Measurements from ENCODE around the gene TMPRSS9. TPM values are rescaled to one million over a fixed set of nuclear protein-coding genes. Genes with fewer than 3 reads are reported as not detected.

The TMPRSS9 gene
- polyA plus RNA-seq, 1 donor (not counting 4 experiments of a cell fraction or from before 2014, with no cell fraction given), result not detected

- Histone ChIP-seq H3K9me1 (ENCODE audit: control insufficient read depth, extremely low read depth, insufficient read depth, low read length) (no peaks in the 10 kb centered on the region), H3K27ac (ENCODE audit: control insufficient read depth, insufficient read depth, low read length) (no peak overlapping the region), H3K79me2 (ENCODE audit: control insufficient read depth, insufficient read depth, low read length) (no peaks in the 10 kb centered on the region), H3K4me1 (ENCODE audit: control insufficient read depth, extremely low read depth, insufficient read depth, low read length) (no peaks in the 10 kb centered on the region), H3K9ac (ENCODE audit: control insufficient read depth, extremely low read depth, insufficient read depth, low read length) (no peak overlapping the region), H4K20me1 (ENCODE audit: control insufficient read depth, extremely low read depth, insufficient read depth, low read length) (no peaks in the 10 kb centered on the region), H3K36me3 (ENCODE audit: control insufficient read depth in 2 of 2, extremely low read depth in 1 of 2, insufficient read depth in 2 of 2, low read length in 2 of 2) (no peaks in the 10 kb centered on the region), H3K4me3 (ENCODE audit: control insufficient read depth in 2 of 3, extremely low read depth in 1 of 3, insufficient read depth in 2 of 3, low read depth in 1 of 3, low read length in 3 of 3) (no peak overlapping the region), H3K9me3 (ENCODE audit: control insufficient read depth, low read depth, low read length) (no peaks in the 10 kb centered on the region), H3K27me3 (ENCODE audit: control insufficient read depth, extremely low read depth, insufficient read depth, low read length) (no peaks in the 10 kb centered on the region), H3K4me2 (ENCODE audit: control insufficient read depth, extremely low read depth, insufficient read depth, low read depth, low read length) (no peak overlapping the region), H2AFZ (ENCODE audit: control insufficient read depth, low read length) (no peak overlapping the region)
- dilution Hi-C loops (cut with MboI; ENCODE audit: extremely low pct_ligation_motif_present, low sequenced_read_pairs), result no loop called here
- DNase-seq (ENCODE audit: low read depth, low spot score), result no peak
- TF ChIP-seq EZH2 (IDR thresholded peaks at IDR 0.05; ENCODE audit: low read length) (no peak), CTCF (optimal IDR thresholded peaks at IDR 0.05 in 1 of 3, IDR thresholded peaks at IDR 0.05 in 1 of 3, conservative IDR thresholded peaks at IDR 0.05 in 1 of 3; ENCODE audit: extremely low read depth in 1 of 3, insufficient read depth in 2 of 3, low read length in 3 of 3) (no peak)
- no peak for FAIRE-seq
Observed at GRCh38 chr19:2398735-2399305, 38.8 kb downstream of the TMPRSS9 start.

GRCh38 chr19:2399582-2399981 lies 39.5 kb downstream of the TMPRSS9 start:
- H2AFZ ChIP-seq (ENCODE audit: control insufficient read depth, low read length), result no peak overlapping the region
- H3K9me1 ChIP-seq (ENCODE audit: control insufficient read depth, extremely low read depth, insufficient read depth, low read length), result no peaks in the 10 kb centered on the region
- H4K20me1 ChIP-seq (ENCODE audit: control insufficient read depth, extremely low read depth, insufficient read depth, low read length), result no peaks in the 10 kb centered on the region
- H3K4me3 ChIP-seq (ENCODE audit: control insufficient read depth in 2 of 3, extremely low read depth in 1 of 3, insufficient read depth in 2 of 3, low read depth in 1 of 3, low read length in 3 of 3), result no peak overlapping the region
- no peaks in the 10 kb centered on the region for H3K79me2 ChIP-seq (ENCODE audit: control insufficient read depth, insufficient read depth, low read length)
- TF ChIP-seq EZH2 (IDR thresholded peaks at IDR 0.05; ENCODE audit: low read length) (no peak), CTCF (optimal IDR thresholded peaks at IDR 0.05 in 1 of 3, IDR thresholded peaks at IDR 0.05 in 1 of 3, conservative IDR thresholded peaks at IDR 0.05 in 1 of 3; ENCODE audit: extremely low read depth in 1 of 3, insufficient read depth in 2 of 3, low read length in 3 of 3) (no peak)
- H3K9ac ChIP-seq (ENCODE audit: control insufficient read depth, extremely low read depth, insufficient read depth, low read length), result no peak overlapping the region
- no peaks in the 10 kb centered on the region for H3K9me3 ChIP-seq (ENCODE audit: control insufficient read depth, low read depth, low read length)
- H3K27me3 ChIP-seq (ENCODE audit: control insufficient read depth, extremely low read depth, insufficient read depth, low read length), result no peaks in the 10 kb centered on the region
- no peak overlapping the region for H3K27ac ChIP-seq (ENCODE audit: control insufficient read depth, insufficient read depth, low read length)
- no peaks in the 10 kb centered on the region for H3K36me3 ChIP-seq (ENCODE audit: control insufficient read depth in 2 of 2, extremely low read depth in 1 of 2, insufficient read depth in 2 of 2, low read length in 2 of 2)
- dilution Hi-C loops (cut with MboI; ENCODE audit: extremely low pct_ligation_motif_present, low sequenced_read_pairs), result no loop called here
- no peaks in the 10 kb centered on the region for H3K4me1 ChIP-seq (ENCODE audit: control insufficient read depth, extremely low read depth, insufficient read depth, low read length)
- FAIRE-seq (no peak), DNase-seq (ENCODE audit: low read depth, low spot score) (no peak)
- no peak overlapping the region for H3K4me2 ChIP-seq (ENCODE audit: control insufficient read depth, extremely low read depth, insufficient read depth, low read depth, low read length)
